Raji (cell line): ENCODE data around the gene LPP.

Experiments used
- POLR2A ChIP-seq: IDR thresholded peaks from 2 replicates; pipeline ENCODE4 v1.6.1; 2011; ENCODE audit warnings: low read depth, low read length, control low read depth; ENCODE audit not compliant: insufficient read depth

LPP gene

GRCh38 chr3:188518835-188519452 lies 365.0 kb downstream of the LPP start:
- no peak for TF ChIP-seq POLR2A

- no peak for TF ChIP-seq POLR2A
These were observed 366.5 kb downstream of the LPP start for GRCh38 chr3:188520466-188520865.

- no peak for TF ChIP-seq POLR2A
These were observed 368.2 kb downstream of the LPP start for GRCh38 chr3:188522115-188522514.

DNA sequence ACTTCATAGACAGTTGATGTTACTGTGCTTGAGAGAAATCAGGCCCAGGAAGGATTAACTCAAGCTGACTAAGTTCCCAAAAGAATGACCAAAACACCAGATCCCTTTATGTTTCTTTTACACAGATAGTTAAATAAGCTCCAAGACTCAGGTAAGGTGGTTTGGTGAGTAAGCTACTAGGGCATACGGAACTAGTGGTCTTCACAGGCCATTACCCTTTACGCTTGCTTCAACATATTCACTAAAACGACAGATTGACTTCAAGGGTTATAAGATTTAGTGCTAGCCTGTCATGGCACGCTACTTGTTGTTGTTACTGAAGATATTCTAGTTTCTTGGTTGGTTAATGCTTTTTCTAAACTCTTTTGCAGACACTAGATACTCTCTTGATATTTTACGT lies 369.3 kb downstream of the LPP start:
- TF ChIP-seq POLR2A: no peak

DNA sequence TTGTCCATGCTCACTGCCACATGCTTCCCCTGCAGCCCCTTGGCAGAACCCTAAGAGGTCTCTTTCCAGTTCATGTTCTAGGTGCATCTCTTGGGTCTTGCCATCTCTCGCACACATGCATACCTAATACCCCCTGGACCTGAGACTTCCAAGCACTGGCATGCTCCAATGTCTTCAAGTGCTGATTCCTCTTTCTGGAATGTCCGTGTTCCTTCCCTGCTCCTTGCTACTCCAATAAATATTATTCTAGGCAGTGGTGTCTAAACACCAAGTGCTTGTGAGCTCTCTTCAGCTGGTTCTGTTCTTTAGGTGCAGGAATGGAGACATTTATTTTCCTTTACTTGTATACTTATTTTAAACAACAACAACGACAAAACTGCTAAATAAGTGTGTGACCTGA lies 370.1 kb downstream of the LPP start:
- TF ChIP-seq POLR2A: no peak

DNA sequence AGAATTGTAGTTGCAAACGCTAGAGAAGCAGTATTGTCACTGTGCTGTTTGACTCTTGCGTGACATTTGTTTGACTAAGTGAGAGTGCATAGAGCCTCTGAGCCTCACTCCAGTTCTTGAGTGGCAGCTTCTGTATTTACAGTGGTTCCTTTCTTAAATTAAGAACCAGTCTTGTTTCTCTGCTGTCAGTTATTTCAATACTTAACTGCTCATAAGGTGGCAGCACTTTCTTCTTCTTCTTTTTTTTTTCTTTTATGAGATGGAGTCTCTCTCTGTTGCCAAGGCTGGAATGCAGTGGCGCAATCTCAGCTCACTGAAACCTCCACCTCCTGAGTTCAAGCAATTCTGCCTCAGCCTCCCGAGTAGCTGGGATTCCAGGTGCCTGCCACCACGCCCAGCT lies 372.1 kb downstream of the LPP start:
- no peak for TF ChIP-seq POLR2A

GRCh38 chr3:188527389-188527788 lies 373.4 kb downstream of the LPP start:
- TF ChIP-seq POLR2A: no peak

DNA sequence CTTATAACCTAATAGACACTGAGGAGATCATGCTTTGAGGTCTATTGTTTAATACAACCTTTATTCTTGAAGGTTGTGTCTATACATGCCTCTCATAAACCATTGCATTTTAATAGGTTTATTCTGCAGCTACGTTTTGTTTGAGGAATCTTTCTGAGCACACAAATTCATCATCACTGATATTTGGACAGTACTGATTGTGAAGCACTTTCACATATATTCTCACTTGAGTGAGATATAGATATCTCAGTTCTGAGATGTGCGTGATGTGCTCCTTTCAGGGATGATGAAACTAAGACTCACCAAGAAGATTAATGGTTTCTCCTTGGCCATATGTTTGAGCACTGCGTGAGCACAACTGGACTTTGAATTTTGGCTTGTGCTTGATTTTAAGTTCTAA lies 374.4 kb downstream of the LPP start:
- TF ChIP-seq POLR2A: no peak

DNA sequence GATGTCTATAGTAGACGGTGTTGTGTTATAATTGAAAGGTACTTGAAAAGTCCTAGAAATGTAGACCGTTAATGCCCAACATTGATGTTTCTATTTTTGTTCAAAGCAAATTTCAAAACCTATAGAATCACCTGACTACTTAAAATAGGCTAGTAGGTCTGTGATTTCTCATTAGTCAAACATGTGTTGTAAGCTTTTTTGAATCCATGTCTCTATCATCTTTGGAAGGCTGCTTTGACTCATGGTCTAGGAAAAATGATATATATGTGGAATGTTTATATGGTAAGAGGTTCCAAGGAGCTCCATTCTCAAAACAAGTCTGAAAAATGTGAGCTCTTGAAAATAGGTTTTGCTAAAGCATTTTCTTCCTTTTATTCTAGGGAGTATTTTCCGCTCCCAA lies 375.3 kb downstream of the LPP start:
- no peak for TF ChIP-seq POLR2A

- no peak for TF ChIP-seq POLR2A
These were observed 376.3 kb downstream of the LPP start for GRCh38 chr3:188530226-188530625.

DNA sequence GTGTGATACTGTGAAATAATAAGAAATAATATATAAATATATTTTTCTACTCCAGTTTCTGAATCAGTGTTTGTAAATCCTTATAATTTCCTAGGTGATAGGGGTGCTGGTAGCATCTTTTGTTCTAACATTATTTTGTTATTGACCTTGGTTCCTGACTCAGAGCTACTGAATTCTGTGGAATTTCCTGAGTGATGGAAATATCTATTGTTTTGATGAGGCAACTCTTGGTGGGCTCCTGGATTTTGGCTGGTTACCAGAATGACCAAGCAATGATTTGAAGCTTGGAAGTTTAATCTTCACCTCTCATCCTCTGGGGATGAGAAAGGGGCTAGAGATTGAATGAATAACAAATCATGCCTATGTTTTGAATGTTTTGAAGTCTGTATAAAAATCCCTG lies 377.3 kb downstream of the LPP start:
- TF ChIP-seq POLR2A: no peak

GRCh38 chr3:188533172-188533571 lies 379.2 kb downstream of the LPP start:
- TF ChIP-seq POLR2A: no peak

DNA sequence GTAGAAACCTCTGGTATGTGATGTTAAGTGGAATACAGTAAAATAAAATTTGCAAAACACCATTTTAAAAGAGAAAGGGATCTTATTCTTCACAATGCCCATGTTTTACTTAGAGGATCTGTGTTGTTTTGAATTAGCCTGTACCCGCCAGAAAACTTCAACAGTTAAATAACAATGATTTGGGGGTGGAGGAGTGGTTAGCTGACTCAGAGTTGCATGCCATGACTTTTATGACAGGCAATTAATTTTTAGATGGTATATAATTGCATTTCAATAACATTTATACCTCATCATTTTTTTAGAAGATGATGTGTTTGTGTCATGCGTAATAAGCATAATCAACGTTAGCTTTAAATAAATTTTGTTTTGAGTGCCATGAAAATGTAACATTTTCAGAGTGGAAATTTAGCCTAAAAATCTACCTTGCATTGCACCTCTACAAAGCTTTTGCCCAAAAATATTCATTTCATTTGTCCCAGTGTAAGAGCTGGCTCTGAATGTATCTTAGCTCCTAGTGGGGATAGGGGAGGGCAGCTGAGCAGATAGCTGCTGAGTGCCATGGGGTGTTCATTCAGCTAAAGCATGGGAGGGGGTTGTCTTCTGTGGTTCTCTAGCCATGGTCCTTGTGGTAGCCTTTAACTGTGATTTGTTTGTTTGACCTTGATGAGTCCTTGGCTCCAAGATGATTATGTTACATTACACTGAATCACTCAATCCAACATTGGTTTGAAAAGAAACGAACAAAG lies 379.8 kb downstream of the LPP start:
- no peak for TF ChIP-seq POLR2A

DNA sequence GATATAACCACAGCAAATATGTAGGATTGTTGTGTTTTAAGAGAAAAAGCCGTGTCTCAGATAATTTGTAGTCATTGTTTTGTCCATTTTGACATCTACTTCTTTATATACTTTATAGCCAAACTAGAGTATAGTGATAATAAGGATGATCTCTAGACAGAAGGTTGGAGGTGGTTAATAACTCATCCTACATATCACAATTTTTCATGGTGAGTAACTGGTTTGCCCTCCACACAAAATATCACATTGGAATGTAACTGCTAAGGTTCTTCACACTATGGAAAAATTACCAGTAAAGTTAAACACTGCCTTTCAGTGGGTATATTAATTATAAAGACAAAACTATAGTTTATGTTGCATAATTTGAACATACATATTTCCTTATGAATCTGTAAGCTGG lies 380.7 kb downstream of the LPP start:
- no peak for TF ChIP-seq POLR2A

- TF ChIP-seq POLR2A: no peak
These were observed 383.6 kb downstream of the LPP start for GRCh38 chr3:188537606-188538005.

GRCh38 chr3:188539037-188539436 lies 385.1 kb downstream of the LPP start:
- no peak for TF ChIP-seq POLR2A
